GM21526 (cell line): ENCODE data around the gene SH3RF2.
"Not testable (repeated sequence)": the region's sequence is repeated elsewhere in the genome, so short reads cannot be mapped to it uniquely, and the experiment has no call there.

Source experiments
- ATAC-seq: cut with Tn5 transposase; IDR thresholded peaks from one replicate; pipeline ENCODE4 v1.9.1; 2021; ENCODE audit warnings: moderate library complexity; ENCODE audit not compliant: unreplicated experiment, low FRiP score

Gene SH3RF2

DNA sequence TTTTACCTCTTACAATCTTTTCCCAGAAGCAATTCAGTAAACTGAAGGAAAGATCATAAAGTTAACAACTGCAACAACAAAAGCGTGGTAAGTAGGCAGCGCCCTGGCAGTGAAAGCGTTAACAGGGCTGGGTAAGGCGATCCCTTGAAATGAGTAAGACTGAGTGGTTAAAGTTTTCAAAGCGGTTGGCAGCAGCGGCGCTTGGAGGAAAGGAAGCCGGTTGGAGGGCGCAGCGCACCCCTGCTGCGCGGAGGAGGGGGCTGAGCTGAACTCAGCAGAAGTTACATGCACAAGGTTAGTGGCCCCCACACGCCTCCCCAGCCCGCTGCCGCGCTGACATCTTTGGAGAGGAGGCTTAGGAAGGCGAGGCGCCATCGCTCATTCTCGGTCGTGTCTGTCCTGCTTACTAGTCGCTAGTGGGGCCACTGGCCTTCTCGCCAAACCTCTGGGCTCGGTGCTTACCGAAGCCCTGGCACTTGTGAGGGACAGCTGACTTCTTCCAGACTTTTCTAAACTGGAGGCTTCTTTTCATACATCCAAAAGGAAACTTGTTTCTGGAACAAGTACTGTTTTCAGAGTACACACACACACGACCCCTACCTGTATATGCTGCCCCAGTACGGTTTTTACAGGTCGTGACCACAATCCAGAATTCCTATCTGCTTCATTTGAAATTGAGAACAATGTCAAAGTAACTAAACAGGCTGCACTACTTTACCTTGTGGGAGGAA, at the start of gene SH3RF2:
TSS of gene SH3RF2 (plus strand) at position 178 of the 731 bp plus-strand sequence. CDS start 1,351 bp downstream, outside the sequence.
- ATAC-seq, result no peak

DNA sequence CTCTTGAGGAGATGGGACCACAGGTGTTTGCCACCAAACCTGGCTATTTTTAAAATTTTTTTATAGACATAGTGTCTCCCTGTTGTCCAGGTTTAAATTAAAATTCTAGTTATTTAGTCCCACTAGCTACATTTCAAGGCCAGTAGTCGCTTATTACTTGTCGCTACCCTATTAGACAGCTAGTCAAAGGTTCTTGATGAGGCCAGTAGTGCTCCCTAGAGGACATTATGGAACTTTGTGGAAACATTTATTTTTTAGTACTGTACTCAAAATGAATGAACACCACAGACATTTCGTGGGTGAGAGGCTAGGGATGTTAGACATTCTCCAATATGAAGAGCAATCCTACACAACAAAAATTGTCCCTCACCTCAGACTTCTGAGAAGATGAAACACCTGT, 49.2 kb upstream of the SH3RF2 start:
- no peak for ATAC-seq

DNA sequence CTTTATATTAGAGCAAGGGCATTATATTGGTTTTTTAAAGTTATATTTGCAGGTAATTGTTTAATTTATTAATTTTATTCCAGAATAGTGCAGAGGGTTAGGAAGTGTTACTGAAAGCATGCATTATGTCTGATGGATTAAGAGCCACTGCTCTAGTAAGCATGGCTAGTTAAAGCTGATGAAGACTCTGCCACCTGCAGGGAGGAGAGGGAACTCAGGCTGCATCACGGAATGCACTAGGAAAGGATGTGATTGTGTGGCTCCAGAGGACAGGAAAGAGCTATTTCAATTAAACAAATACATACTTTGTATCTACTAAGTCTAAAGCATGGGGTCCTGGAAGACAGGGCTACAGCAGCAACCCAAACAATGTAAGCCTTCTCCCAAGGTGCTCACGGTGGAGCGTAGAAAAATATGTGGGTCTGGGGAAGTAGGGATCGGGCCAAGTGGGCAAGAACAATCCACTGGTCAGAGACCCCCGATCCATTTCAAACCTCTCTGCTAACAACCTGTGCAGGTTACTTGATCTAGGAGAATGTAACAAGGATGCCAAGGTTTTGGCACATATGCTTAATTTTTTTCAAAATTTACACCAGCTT, 48.3 kb upstream of the SH3RF2 start:
- no peak for ATAC-seq

DNA sequence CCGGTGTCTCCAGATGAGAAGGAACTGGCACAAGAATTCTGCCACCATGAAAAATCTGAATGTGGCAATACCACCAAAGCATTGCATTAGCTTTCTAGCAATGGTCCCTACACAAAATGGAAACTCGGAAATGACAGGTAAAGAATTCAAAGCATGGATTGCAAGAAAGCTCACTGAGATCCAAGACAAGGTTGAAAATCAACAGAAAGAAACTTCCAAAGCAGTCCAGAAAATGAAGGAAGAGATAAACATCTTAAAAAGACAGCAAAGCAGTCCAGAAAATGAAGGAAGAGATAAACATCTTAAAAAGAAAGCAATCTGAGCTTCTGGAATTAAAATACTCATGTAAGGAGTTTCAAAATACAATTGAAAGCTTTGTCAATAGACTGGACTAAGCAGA, 46.8 kb upstream of the SH3RF2 start:
- ATAC-seq, result no peak

DNA sequence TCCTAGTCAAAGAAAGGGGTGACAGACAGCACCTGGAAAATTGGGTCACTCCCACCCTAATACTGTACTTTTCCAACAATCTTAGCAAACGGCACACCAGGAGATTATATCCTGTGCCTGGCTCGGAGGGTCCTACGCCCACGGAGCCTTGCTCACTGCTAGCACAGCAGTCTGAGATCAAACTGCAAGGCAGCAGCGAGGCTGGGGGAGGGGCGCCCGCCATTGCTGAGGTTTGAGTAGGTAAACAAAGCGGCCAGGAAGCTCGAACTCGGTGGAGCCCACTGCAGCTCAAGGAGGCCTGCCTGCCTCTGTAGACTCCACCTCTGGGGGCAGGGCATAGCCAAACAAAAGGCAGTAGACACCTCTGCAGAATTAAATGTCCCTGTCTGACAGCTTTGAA, 45.0 kb upstream of the SH3RF2 start:
- ATAC-seq, result not testable (repeated sequence)

DNA sequence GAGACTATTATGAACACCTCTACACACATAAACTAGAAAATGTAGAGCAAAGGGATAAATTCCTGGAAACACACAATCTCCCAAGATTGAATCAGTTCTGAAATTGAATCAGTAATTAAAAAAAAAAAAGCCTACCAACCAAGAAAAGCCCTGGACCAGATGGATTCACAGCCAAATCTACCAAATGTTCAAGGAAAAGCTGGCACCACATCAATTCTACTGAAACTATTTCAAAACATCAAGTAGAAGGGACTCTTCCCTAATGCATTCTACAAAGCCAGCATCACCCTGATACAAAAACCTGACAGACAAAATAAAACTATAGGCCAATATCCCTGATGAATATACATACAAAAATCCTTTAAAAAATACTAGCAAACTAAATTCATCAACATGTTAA, 38.2 kb upstream of the SH3RF2 start:
- ATAC-seq, result no peak

DNA sequence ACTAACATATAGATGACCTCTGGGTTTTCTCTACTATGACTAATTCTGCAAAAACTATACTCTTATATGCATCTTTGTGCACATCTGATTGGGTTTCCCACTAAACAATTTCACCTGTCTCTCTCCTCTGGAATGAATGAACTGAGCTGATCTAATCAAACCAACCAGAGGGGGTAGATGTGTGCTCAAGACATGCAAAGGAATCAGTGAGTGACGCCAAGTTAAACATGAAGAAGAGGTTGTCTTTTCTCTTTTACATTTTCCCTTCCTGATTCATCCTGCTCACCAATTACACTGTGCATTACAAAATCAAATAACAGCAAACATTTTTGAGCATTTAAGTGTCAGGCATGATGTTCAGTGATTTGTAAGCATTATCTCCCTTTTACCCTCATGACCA, 34.0 kb upstream of the SH3RF2 start:
- ATAC-seq, result no peak

DNA sequence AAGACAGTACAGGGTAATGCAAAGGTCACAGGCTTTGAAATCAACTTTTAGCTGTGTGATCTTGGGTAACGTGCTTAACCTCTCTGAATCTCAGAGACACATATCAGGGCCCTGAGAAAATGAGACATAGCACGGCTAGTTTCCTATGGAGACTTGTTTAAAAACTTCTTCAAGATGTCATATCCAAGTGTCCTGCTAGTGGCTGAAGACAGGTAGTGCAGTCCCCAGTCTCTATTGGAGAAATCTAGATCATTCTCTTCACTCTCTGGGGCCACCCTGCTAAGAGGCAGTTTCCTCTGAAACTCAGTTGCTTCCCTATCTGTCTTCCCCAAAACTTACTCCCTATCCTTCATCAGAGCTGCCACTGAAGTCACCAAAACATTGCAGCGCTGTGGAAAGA, 33.3 kb upstream of the SH3RF2 start:
- ATAC-seq, result no peak

GRCh38 chr5:145903867-145904266, 32.5 kb upstream of the SH3RF2 start:
- no peak for ATAC-seq

DNA sequence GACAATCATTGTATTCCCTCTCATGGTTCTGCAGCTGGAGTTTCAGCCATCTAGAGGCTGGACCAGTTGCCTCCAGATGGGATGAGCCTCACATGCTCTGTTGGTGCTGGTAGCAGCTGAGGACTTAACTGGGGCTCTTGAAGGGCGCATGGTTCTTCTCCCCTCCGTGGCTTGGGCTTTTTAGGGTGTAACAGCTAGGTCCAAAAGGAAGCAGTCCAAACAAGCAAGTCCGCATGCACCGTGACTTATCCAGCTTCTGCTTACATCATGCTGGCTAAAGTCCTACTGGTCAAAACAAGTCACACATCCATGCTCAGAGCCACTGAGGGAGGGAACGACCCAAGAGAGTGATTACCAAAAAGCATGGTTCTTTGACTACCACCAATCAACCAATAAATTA, 31.6 kb upstream of the SH3RF2 start:
- ATAC-seq, result no peak

- no peak for ATAC-seq
These were observed 30.0 kb upstream of the SH3RF2 start for GRCh38 chr5:145906401-145906800.

- no peak for ATAC-seq
These were observed 28.0 kb upstream of the SH3RF2 start for GRCh38 chr5:145908206-145908960.

GRCh38 chr5:145911164-145911563, 25.2 kb upstream of the SH3RF2 start:
- ATAC-seq, result no peak

DNA sequence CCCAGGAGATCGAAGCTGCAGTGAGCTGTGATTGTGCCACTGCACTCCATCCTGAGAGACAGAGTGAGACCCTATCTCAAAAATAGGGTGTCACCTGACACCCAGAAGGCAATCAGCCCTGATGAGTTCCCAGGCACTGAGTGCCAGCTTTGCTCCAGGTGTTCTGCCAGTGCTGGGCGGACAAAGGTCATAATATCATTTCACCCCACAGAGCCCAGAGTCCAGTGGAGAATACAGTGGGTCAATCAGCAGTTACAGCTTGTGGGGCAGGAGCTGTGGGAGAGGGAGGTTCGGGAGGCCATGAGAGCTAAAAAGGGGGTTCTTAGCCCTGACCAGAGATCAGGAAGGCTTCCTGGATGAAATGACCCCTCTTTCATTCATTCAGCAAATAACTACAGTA, 24.4 kb upstream of the SH3RF2 start:
- ATAC-seq, result no peak

- no peak for ATAC-seq
These were observed 23.8 kb upstream of the SH3RF2 start for GRCh38 chr5:145912594-145912993.

- no peak for ATAC-seq
These were observed 22.7 kb upstream of the SH3RF2 start for GRCh38 chr5:145913701-145914100.

DNA sequence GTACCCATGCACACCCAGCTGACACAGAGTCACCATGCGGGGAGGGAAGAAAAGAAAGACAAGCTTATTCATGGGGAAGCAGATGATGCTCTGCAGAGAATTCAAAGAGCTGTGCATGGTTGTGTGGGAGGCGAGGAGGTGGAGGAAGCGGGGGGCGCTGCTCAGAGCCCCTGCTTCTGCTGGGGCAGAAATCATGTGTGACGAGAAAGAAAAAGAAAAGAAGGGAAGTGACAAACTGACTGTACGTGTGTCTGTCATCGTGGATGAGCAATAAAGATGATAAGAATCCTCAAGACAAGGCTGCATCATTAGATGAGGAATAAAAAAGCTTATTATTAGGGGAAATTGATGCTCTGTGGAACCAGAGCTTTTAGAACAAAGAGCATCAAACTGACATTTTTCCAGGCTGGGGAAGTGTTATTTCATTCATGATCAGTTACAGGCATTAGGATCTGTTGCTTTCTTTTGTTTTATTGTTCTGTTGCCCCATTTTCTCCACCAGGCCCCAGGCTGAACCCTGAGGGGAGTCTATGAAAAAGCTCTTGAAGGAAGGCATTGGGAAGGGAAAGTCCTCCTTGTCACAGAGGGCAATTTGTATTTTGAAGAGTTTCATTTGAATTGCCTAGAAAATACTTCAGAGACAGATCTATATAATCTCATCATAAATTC, 20.3 kb upstream of the SH3RF2 start:
- ATAC-seq, result no peak

DNA sequence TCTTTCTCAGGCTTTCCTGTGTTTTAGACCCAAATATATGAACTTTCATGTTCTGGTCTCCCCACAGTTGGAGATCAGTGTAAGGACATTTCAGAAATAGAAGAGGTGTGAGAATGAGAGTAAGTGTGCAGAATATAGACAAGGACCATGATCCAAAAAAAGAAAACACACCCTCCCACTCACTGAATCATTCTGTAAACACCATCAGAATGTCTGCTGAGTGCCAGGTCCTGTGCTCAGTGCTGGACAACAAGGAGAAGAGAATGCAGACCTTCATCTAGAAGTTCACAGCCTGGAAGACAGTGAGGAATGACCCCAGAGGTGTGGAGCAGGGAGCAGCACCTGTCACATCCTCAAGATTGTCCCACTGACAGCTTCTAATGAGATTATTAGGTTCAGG, 19.1 kb upstream of the SH3RF2 start:
- ATAC-seq, result no peak

- ATAC-seq, result no peak
These were observed 18.0 kb upstream of the SH3RF2 start for GRCh38 chr5:145918397-145918796.

DNA sequence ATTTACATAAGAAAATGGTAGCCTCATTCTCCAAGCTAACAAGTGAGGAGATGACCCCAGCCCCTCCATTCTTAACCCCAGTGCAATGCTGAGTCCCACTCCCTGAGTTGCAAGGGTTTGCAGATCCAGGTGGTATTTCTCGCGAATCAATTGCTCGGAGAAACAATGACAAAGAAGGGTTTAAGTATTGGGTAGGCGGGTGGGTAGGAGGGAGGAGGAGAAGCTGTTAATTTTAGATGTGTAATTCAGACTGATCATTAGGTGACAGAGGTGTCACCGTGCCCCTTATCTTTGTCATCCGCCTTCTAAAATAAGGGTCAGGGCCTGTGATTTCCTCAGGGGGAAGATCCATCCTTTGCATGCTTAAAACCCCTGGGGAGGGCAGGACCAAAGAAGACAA, 17.0 kb upstream of the SH3RF2 start:
- ATAC-seq, result no peak

DNA sequence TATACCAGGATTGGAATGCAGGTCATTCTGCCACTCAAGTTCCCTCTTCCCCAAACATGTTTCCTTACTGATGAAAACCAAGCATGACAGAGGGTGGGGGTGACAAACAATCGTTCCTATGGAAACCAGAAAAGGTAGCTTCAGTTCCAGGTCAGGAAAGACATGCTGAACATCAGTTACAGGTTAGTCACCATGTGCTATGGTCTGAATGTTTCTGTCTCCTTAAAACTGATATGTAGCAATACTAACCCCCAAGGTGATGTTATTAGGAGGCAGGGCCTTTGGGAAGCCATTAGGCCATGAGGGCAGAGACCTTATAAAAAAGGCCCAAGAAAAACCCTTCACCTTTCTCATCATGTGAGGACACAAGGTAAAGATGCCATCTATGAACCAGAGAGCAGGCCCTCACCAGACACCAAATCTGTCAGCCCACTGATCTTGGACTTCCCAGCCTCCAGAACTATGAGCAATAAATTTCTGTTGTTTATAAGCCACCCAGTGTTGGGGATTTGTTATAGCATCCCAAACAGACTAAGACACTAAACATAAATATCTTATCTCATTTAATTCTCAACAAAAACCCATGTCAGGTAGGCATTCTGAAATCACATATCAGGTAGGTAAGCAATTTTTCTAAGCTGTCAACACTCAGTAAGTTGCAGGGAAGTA, 15.7 kb upstream of the SH3RF2 start:
- ATAC-seq, result no peak
